GM12872 (cell line): ENCODE data around the gene MBD2.

Source experiments
- TF ChIP-seq, protein P1 (sequence below): IDR thresholded peaks from 3 replicates; pipeline ENCODE4 v1.5.1; 2011; ENCODE audit warnings: low read depth, mild to moderate bottlenecking, low read length, moderate library complexity; ENCODE audit not compliant: insufficient read depth

MBD2 gene

DNA sequence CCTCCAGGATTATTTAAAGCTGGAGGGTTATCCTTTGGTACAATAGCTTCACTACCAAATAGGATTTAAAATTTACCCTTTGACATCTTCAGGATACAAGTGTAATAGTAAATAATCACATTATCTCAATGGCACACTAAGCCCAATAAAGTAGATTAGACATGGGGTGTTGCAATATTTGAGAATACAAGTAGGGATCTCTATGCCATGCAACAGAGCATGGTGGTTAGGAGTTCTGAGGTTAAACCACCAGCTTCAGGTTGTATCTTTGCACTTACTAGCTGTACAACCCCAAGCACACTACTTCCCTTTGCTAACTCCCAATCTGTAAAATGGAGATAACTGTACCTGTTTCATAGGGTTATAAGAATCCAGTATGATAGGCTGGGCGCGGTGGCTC lies 6.2 kb downstream of the MBD2 start:
- TF ChIP-seq, protein P1, sequence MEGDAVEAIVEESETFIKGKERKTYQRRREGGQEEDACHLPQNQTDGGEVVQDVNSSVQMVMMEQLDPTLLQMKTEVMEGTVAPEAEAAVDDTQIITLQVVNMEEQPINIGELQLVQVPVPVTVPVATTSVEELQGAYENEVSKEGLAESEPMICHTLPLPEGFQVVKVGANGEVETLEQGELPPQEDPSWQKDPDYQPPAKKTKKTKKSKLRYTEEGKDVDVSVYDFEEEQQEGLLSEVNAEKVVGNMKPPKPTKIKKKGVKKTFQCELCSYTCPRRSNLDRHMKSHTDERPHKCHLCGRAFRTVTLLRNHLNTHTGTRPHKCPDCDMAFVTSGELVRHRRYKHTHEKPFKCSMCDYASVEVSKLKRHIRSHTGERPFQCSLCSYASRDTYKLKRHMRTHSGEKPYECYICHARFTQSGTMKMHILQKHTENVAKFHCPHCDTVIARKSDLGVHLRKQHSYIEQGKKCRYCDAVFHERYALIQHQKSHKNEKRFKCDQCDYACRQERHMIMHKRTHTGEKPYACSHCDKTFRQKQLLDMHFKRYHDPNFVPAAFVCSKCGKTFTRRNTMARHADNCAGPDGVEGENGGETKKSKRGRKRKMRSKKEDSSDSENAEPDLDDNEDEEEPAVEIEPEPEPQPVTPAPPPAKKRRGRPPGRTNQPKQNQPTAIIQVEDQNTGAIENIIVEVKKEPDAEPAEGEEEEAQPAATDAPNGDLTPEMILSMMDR = no peak

DNA sequence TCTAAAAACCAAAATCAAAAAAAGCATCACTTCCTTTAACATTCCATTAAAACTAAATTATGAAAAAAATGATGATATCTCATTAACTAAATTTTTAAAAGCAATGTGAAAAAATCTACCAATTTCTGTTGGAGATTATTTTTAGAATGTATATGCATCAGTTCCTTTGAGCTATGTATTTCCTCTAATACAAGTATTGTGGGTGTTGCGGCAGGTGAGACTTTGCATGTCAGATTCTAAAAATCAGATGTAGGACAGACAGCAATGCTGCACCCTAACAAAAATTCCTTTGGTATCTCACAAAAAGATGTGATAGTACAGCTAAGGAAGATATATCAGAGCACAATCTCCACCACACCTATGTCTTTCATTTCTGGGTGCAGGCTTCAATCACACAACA lies 6.8 kb downstream of the MBD2 start:
- TF ChIP-seq, protein P1 = no peak

DNA sequence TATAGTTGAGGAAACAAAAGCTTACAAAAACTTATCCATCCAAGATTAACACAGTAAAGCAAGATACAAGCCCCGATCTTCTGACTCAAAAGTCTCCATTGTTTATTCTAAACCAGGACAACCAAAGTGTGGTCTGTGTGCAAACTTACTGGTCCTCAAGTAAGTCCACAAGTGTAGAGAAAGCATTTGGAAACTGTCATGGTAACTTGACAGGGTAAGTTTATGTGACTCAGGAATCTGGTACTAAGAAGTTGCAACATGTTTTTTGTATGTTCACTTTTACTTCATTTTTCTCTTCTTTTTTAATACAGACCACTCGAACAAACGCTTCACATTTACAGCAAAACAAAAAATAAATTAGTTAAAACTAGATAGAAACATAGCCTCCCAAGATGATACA lies 9.4 kb downstream of the MBD2 start:
- TF ChIP-seq, protein P1 = no peak

DNA sequence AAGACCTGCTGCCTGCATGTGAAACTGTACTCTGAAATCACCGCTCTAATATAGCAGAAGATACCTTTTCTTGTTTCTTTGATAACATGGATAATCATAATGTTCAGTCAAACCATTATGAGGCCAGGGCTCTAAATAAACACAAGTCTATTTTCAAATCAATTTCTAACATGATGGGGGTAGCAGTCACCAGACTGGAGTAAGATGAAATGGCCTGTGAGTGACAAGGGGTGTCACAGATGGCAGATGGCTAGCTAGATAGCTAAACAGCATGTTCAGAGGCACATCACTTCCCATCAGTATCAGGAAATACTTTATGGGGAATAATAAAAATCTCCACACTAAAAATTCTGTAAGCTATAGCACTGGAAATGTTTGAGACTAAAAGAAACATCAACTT lies 14.0 kb downstream of the MBD2 start:
- TF ChIP-seq, protein P1 = no peak

DNA sequence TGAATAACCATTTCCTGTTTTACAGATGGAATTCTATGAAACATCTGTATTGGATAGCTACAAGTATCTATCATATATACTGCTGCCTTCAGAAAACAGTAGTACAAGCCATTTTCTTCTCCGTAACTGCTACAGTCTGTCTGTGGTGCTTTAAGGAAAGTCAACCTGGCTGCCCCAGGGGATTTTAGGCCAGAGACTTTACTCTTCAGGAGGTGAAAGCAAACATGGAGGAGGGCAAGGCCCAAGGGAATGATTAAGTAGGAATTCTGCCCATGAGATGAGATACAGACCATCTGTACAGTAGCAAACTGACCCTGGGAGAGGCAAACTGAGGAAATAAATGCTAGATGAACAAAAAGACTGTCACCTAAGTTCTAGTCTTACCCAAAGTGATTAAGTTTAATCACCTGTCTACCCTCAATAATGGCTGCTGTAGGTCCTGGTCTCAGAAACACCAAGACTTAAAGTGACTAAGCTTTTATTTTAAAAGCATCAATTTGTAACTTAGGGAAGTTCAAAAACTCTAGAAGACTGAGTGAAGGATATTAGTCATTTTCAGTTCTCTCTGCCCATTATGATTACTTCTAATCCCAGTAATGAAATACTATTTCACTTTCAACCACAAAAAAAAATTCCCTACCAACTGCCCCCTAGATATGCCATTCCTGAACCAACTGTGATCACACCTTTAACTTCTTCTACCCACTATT lies 14.8 kb downstream of the MBD2 start:
- TF ChIP-seq, protein P1 = no peak

DNA sequence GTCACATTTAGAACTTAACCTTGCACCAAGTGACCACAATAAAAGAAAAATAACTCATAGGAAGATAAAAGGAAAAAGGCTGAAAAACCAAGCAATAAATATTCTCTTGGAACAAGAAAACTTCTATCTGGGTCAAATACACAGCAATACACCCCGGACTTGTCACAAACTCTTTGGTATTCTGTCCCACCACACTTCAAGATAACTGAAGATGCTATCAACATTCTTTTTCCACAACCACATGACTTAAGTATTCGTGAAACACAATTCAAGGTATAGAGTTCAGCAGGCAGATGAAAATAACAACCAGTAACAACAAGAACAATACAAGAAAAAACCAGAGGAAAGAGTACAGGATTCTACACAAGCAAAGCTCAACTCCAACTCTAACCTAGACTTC lies 18.0 kb downstream of the MBD2 start:
- TF ChIP-seq, protein P1 = no peak

DNA sequence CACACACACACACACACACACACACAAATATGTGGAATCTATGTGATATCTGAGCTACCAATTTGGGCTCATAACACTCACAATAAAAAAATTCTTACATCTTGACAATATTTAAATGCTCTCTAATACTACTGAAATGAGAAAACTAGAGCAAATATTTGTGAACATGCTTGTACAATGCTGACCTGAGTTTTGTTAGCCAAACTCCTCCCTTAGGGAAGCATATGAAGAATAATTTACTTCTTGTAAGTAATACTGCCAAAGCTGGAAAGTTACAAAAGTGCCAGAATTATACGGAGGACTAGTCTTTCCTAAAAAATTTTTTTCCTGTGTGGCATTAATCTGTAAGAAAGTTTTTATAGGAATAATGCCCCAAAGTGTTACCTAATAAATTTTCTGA lies 18.5 kb downstream of the MBD2 start:
- TF ChIP-seq, protein P1 = no peak
